ENCODE measurements around the gene SFRP5.

DNA sequence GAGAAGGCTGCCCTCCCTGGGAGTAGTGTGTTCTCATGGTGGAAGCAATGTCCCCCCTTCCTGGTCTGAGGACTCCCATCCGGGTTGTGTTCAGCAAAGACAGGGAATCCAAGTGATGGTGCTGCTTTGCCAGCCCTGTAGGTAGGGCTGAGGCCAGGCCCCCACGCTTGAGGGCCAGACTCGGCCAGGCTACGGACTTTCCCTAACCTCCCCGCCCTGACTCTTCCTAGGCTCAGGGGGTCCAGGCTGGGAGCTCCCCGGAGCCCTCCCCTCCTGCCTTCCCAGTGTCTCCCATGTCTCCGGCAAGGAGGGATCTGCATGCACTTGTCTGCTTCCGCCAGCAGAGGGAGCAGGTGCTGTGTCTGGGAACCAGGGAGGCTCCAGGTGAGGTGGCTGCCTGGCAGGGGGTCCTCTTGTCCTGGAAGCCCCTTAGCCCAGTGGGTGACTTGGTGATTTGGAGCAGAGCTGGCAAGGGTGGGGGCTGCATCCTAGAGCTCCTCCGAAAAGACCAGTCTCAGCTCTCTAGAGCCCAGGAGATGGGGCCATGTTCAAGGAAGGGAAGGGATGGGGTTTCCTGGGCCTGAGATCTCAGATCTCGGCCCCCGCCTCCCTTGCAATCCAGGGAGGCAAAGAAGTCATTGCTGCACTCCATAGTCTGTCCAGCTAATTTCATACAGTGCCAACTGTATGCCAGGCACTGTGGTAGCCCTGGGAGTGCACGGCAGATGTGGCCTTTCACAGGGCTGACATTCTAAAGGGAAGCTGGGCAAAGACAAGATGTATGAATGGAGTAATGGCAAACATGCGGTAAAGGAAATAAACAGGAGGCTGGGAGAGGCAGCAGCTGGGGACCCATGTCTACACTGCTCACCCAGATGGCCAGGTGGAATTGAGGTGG, 20.3 kb upstream of the SFRP5 start:
- TF ChIP-seq, protein P1, sequence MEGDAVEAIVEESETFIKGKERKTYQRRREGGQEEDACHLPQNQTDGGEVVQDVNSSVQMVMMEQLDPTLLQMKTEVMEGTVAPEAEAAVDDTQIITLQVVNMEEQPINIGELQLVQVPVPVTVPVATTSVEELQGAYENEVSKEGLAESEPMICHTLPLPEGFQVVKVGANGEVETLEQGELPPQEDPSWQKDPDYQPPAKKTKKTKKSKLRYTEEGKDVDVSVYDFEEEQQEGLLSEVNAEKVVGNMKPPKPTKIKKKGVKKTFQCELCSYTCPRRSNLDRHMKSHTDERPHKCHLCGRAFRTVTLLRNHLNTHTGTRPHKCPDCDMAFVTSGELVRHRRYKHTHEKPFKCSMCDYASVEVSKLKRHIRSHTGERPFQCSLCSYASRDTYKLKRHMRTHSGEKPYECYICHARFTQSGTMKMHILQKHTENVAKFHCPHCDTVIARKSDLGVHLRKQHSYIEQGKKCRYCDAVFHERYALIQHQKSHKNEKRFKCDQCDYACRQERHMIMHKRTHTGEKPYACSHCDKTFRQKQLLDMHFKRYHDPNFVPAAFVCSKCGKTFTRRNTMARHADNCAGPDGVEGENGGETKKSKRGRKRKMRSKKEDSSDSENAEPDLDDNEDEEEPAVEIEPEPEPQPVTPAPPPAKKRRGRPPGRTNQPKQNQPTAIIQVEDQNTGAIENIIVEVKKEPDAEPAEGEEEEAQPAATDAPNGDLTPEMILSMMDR (IDR thresholded peaks at IDR 0.05), result peak; percentile 96
- TF ChIP-seq EZH2 (IDR thresholded peaks at IDR 0.05), result no peak
- TF ChIP-seq EZH2phosphoT487 (IDR thresholded peaks at IDR 0.05), result no peak
